GM13976 (cell line): Measurements from ENCODE around the gene CADPS.

Experiments
- DNase-seq: peaks from one replicate; pipeline ENCODE4 v3.0.0; 2012; ENCODE audit warnings: low spot score
- in situ Hi-C: fragments of 300-500 bp; cut with MboI; formaldehyde crosslinking; loops from one replicate; pipeline ENCODE4 v1.12.0; 2022; ENCODE audit warnings: low sequenced_read_pairs, mixed read lengths, inconsistent platforms; ENCODE audit not compliant: unreplicated experiment
- TF ChIP-seq, protein P1 (sequence below): IDR thresholded peaks from 2 replicates; pipeline ENCODE4 v1.5.1; 2012; ENCODE audit warnings: borderline replicate concordance, mild to moderate bottlenecking; ENCODE audit not compliant: insufficient read depth; ENCODE audit errors: extremely low read depth, missing control alignments, control extremely low read depth

CADPS gene

DNA sequence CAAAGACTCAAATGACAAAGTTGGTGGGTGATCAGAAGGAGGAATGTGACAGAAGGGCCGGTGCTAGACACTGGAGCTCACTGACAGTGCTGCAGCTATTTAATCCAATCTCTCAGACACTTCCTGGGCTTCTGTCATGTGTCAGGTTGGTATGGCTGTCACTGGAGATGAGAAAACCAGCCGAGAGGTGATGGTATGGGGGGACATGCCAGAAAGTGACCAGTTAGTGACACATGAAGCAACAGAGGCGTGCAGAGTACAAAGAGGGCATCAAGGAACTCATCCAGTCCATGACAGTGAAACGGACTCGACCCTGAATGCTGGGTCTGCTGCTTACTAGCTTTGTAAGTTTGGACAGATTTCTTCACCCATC lies 219.5 kb downstream of the CADPS start:
- TF ChIP-seq, protein P1, sequence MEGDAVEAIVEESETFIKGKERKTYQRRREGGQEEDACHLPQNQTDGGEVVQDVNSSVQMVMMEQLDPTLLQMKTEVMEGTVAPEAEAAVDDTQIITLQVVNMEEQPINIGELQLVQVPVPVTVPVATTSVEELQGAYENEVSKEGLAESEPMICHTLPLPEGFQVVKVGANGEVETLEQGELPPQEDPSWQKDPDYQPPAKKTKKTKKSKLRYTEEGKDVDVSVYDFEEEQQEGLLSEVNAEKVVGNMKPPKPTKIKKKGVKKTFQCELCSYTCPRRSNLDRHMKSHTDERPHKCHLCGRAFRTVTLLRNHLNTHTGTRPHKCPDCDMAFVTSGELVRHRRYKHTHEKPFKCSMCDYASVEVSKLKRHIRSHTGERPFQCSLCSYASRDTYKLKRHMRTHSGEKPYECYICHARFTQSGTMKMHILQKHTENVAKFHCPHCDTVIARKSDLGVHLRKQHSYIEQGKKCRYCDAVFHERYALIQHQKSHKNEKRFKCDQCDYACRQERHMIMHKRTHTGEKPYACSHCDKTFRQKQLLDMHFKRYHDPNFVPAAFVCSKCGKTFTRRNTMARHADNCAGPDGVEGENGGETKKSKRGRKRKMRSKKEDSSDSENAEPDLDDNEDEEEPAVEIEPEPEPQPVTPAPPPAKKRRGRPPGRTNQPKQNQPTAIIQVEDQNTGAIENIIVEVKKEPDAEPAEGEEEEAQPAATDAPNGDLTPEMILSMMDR: no peak
- in situ Hi-C loops: loop anchor here (25.0 kb wide), 1 partner anchor 582 kb away; no protein-coding TSS in a partner anchor
- DNase-seq: no peak

GRCh38 chr3:62655056-62655690 lies 220.0 kb downstream of the CADPS start:
- TF ChIP-seq, protein P1: no peak
- in situ Hi-C loops: loop anchor here (25.0 kb wide), 1 partner anchor 582 kb away; no protein-coding TSS in a partner anchor
- no peak for DNase-seq

GRCh38 chr3:62653796-62654195 lies 221.4 kb downstream of the CADPS start:
- no peak for DNase-seq
- in situ Hi-C loops: loop anchor here (25.0 kb wide), 1 partner anchor 584 kb away; no protein-coding TSS in a partner anchor
- TF ChIP-seq, protein P1: no peak

DNA sequence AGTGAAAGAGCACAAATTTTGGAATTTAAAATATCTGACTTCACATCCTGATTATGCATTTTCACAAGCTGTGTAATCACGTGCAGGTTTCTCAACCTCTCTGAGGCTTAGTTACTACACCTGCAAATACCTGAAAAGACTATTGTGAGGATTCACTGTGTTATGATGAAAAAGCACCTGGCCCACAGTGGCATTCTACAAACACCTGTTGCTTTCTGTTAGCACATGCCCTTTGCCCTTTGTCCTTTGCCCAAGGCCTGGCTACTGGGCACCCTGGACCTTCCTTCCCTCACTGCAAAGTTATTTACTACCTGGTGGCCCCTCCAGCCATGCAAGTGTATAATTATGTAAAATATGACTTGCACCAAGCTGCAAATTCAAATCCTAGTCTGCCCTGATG lies 227.5 kb downstream of the CADPS start:
- no peak for DNase-seq
- in situ Hi-C loops: no loop called here
- TF ChIP-seq, protein P1: no peak

GRCh38 chr3:62644493-62644892 lies 230.7 kb downstream of the CADPS start:
- TF ChIP-seq, protein P1: no peak
- no peak for DNase-seq
- in situ Hi-C loops: no loop called here

DNA sequence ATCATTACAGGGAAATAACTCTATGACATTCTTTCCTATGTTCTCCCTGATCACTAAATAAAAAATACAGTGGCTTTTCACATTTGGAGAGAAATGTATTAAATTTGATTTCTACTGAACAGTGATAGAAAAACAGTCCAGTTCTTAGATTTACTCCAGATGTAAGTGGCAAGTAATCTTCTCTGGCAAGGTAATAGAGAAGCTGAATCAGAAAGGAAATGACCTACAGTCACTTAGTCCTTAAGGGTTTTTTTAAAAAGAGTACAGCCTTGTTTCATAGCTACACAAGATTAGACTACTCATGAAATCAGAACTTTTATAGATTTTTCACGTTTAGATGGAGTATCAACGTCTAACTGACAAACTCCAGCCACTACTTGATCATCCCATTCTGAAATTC lies 236.9 kb downstream of the CADPS start:
- in situ Hi-C loops: no loop called here
- no peak for DNase-seq
- TF ChIP-seq, protein P1: no peak
